Measurements from ENCODE around the gene PERM1. TPM values are rescaled to one million over a fixed set of nuclear protein-coding genes. Genes with fewer than 3 reads are reported as not detected.

PERM1 gene
- total and polyA plus RNA-seq, 4 donors, result under 0.01 to 0.06 TPM; not detected in 2

DNA sequence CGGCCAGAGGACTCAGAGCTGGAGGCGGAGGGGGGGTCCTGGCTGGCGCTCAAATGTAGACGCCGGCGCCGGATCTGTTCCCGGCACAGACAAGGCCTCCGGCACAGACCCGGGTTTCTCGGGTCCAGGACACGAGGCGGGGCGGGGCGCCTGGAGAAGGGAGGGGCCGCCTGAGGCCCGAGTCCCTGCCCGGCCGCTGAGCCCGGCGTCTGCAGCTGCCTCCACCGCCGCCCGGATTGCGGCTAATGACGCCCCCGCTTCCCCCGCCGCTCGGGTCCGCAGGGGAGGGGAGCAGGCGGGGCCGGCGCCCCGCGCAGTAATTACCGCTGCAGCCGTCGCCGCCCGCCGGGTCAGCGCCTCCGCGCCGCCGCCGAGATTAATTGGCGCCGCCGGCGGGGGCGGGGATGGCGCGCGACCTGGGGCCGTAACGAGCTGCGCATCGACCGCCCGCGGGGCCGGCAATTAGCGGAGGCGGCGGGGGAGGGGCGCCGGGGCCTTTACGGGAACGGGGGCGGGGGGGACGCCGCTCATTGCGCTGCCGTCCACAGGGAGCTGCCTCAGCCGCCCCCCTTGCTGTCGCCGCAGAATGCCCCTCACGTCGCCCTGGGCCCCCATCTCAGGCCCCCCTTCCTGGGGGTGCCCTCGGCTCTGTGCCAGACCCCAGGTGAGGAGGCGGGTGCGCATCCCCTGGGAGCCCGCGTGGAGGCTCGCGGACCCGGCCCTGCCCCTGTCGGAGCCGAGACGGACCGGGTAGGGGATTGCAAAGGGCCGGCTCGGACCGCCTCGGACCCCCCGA is 40.1 kb downstream of the PERM1 start (continued):
- TF ChIP-seq, protein P1, sequence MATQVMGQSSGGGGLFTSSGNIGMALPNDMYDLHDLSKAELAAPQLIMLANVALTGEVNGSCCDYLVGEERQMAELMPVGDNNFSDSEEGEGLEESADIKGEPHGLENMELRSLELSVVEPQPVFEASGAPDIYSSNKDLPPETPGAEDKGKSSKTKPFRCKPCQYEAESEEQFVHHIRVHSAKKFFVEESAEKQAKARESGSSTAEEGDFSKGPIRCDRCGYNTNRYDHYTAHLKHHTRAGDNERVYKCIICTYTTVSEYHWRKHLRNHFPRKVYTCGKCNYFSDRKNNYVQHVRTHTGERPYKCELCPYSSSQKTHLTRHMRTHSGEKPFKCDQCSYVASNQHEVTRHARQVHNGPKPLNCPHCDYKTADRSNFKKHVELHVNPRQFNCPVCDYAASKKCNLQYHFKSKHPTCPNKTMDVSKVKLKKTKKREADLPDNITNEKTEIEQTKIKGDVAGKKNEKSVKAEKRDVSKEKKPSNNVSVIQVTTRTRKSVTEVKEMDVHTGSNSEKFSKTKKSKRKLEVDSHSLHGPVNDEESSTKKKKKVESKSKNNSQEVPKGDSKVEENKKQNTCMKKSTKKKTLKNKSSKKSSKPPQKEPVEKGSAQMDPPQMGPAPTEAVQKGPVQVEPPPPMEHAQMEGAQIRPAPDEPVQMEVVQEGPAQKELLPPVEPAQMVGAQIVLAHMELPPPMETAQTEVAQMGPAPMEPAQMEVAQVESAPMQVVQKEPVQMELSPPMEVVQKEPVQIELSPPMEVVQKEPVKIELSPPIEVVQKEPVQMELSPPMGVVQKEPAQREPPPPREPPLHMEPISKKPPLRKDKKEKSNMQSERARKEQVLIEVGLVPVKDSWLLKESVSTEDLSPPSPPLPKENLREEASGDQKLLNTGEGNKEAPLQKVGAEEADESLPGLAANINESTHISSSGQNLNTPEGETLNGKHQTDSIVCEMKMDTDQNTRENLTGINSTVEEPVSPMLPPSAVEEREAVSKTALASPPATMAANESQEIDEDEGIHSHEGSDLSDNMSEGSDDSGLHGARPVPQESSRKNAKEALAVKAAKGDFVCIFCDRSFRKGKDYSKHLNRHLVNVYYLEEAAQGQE (IDR thresholded peaks at IDR 0.05), result no peak
- no peak for TF ChIP-seq RAD21 (IDR thresholded peaks at IDR 0.05)

DNA sequence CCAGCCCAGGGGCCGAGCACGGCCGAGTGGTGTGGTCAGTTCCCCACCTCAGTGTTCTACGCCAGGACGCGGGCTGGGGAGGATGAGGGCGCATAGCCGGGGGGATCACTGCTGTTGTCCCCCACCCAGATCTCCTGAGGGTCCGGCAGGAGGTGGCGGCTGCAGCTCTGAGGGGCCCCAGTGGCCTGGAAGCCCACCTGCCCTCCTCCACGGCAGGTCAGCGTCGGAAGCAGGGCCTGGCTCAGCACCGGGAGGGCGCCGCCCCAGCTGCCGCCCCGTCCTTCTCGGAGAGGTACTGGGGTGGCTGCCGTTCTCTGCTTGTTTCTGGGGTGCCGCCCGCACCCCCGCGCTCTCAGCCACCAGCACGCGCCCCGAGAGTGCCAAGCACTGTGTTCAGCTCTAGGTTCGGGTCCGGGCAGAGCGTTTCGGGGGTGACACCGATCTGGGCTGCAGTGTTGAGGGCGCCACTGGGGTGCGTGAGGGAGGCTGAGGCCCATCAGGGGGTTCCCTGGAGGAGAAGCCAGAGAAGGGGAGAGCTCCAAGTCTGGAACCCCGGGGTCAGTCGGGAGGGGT is 40.8 kb downstream of the PERM1 start:
- peaks cover 0 to 2% (median 0%) of the 10 kb centered on the region in 4 donors for H3K27me3 ChIP-seq (ENCODE audit: control insufficient read depth in 4 of 4, insufficient read depth in 4 of 4, low read length in 3 of 4)

More for the DNA sequence above, 40.8 kb downstream of the PERM1 start:
- Histone ChIP-seq H3K9me3 (ENCODE audit: control insufficient read depth in 4 of 4, low read length in 3 of 4) (no peaks in the 10 kb centered on the region), H3K27ac (ENCODE audit: low read depth in 1 of 2, low read length in 2 of 2) (peak overlapping the region; percentile 25 to 78), H3K4me3 (ENCODE audit: low read depth in 1 of 3, low read length in 3 of 3) (peak overlapping the region in 1 of 3 donors; percentile 50), H3K4me1 (ENCODE audit: control insufficient read depth in 4 of 4, insufficient read depth in 4 of 4, low read length in 3 of 4) (peaks cover 15 to 35% (median 21%) of the 10 kb centered on the region in 4 donors), H3K36me3 (ENCODE audit: control insufficient read depth in 4 of 4, insufficient read depth in 3 of 4, low read depth in 1 of 4, low read length in 3 of 4) (peaks cover 0 to 13% (median 3%) of the 10 kb centered on the region in 4 donors), H3K9ac (ENCODE audit: low read depth in 1 of 2, low read length in 2 of 2) (no peak overlapping the region)
- 5% methylated on average over 36 of the region's 36 CpGs for WGBS
- TF ChIP-seq, protein P1 (IDR thresholded peaks at IDR 0.05), result no peak
- TF ChIP-seq, protein P2, sequence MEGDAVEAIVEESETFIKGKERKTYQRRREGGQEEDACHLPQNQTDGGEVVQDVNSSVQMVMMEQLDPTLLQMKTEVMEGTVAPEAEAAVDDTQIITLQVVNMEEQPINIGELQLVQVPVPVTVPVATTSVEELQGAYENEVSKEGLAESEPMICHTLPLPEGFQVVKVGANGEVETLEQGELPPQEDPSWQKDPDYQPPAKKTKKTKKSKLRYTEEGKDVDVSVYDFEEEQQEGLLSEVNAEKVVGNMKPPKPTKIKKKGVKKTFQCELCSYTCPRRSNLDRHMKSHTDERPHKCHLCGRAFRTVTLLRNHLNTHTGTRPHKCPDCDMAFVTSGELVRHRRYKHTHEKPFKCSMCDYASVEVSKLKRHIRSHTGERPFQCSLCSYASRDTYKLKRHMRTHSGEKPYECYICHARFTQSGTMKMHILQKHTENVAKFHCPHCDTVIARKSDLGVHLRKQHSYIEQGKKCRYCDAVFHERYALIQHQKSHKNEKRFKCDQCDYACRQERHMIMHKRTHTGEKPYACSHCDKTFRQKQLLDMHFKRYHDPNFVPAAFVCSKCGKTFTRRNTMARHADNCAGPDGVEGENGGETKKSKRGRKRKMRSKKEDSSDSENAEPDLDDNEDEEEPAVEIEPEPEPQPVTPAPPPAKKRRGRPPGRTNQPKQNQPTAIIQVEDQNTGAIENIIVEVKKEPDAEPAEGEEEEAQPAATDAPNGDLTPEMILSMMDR (IDR thresholded peaks at IDR 0.05; ENCODE audit: low read depth, low read length, missing input control), result no peak
- no peak for TF ChIP-seq FOXA1 (IDR thresholded peaks at IDR 0.05)
- TF ChIP-seq TAF1 (conservative IDR thresholded peaks at IDR 0.05), result no peak
- no peak for TF ChIP-seq NR2F2 (IDR thresholded peaks at IDR 0.05)
- no peak for TF ChIP-seq HNF4G (IDR thresholded peaks at IDR 0.05)
- TF ChIP-seq RAD21 (IDR thresholded peaks at IDR 0.05), result no peak
- TF ChIP-seq EGR1 (IDR thresholded peaks at IDR 0.05; ENCODE audit: low read depth in 2 of 2), result no peak
- TF ChIP-seq, protein P3, sequence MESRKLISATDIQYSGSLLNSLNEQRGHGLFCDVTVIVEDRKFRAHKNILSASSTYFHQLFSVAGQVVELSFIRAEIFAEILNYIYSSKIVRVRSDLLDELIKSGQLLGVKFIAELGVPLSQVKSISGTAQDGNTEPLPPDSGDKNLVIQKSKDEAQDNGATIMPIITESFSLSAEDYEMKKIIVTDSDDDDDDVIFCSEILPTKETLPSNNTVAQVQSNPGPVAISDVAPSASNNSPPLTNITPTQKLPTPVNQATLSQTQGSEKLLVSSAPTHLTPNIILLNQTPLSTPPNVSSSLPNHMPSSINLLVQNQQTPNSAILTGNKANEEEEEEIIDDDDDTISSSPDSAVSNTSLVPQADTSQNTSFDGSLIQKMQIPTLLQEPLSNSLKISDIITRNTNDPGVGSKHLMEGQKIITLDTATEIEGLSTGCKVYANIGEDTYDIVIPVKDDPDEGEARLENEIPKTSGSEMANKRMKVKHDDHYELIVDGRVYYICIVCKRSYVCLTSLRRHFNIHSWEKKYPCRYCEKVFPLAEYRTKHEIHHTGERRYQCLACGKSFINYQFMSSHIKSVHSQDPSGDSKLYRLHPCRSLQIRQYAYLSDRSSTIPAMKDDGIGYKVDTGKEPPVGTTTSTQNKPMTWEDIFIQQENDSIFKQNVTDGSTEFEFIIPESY (IDR thresholded peaks at IDR 0.05), result no peak
- no peak for TF ChIP-seq SP1 (IDR thresholded peaks at IDR 0.05)
- TF ChIP-seq, protein P4, sequence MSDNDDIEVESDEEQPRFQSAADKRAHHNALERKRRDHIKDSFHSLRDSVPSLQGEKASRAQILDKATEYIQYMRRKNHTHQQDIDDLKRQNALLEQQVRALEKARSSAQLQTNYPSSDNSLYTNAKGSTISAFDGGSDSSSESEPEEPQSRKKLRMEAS (IDR thresholded peaks at IDR 0.05), result no peak
- TF ChIP-seq YY1 (IDR thresholded peaks at IDR 0.05), result no peak
- TF ChIP-seq FOXA2 (IDR thresholded peaks at IDR 0.05), result no peak
- no peak for TF ChIP-seq RXRA (IDR thresholded peaks at IDR 0.05)
- TF ChIP-seq GABPA (IDR thresholded peaks at IDR 0.05 in 1 of 2, conservative IDR thresholded peaks at IDR 0.05 in 1 of 2), result no peak
- TF ChIP-seq JUND (IDR thresholded peaks at IDR 0.05), result no peak
- no peak for DNase-seq (ENCODE audit: low spot score)

Measured in liver (tissue), 9 donors.